Peyer's patch (tissue), 4 donors: ENCODE measurements around the gene ZNF765. TPM values are rescaled to one million over a fixed set of nuclear protein-coding genes. Genes with fewer than 3 reads are reported as not detected.
"Not testable (repeated sequence)": the region's sequence is repeated elsewhere in the genome, so short reads cannot be mapped to it uniquely, and the experiment has no call there.

Source experiments
- DNase-seq, 3 donors: peaks; one replicate each; pipeline ENCODE4 v3.0.0-alpha.2; 2017 to 2019
- H3K27ac ChIP-seq, 4 donors: fragments of 200-600 bp; sonication (generic); one replicate each; pipeline ENCODE4 v1.5.1; 2016 to 2019
- H3K27me3 ChIP-seq, 2 donors: fragments of 200-600 bp; sonication (generic); one replicate each; pipeline ENCODE4 v1.5.1; 2019
- H3K36me3 ChIP-seq, 3 donors: fragments of 200-600 bp; sonication (generic); one replicate each; pipeline ENCODE4 v1.5.1; 2016 to 2019
- H3K4me1 ChIP-seq, 4 donors: fragments of 200-600 bp; sonication (generic); one replicate each; pipeline ENCODE4 v1.5.1; 2016 to 2019
- H3K4me3 ChIP-seq, 4 donors: fragments of 200-600 bp; sonication (generic); 1 replicate in 3 of 4; 2 replicates in 1 of 4; pipeline ENCODE4 v1.5.1; 2016 to 2019; ENCODE audit warnings: mild to moderate bottlenecking in 1 of 4
- H3K9me3 ChIP-seq, 4 donors: fragments of 200-600 bp; sonication (generic); one replicate each; pipeline ENCODE4 v1.5.1; 2016 to 2019; ENCODE audit warnings: mild to moderate bottlenecking in 1 of 4
- POLR2A ChIP-seq, 2 donors: fragments of 450-650 bp; IDR thresholded peaks; one replicate each; pipeline ENCODE4 v1.5.1; 2017; ENCODE audit warnings: antibody characterized with exemption in 2 of 2, mild to moderate bottlenecking in 2 of 2, moderate library complexity in 2 of 2
- total RNA-seq, 4 donors: library from RNA; depleted of rRNA; stranded (reverse); fragments of >200 nt; gene quantifications; one replicate each; pipeline ENCODE4 v1.1.0, GENCODE V29; 2016
- TF ChIP-seq, protein P1 (sequence below), 6 experiments: fragments of 450-650 bp in 4 of 6; fragments of 200-600 bp in 2 of 6; sonication (generic) in 1 of 6; IDR thresholded peaks; one replicate each; pipeline ENCODE4 v1.5.1; 2017 to 2019; ENCODE audit warnings: antibody characterized with exemption in 6 of 6, mild to moderate bottlenecking in 3 of 6, moderate library complexity in 1 of 6

The ZNF765 gene
- 10 to 100 TPM in 2 of 4 donors, 1 to 10 TPM in 2; 7.5 to 17.1 (median 12.0) TPM for total RNA-seq

DNA sequence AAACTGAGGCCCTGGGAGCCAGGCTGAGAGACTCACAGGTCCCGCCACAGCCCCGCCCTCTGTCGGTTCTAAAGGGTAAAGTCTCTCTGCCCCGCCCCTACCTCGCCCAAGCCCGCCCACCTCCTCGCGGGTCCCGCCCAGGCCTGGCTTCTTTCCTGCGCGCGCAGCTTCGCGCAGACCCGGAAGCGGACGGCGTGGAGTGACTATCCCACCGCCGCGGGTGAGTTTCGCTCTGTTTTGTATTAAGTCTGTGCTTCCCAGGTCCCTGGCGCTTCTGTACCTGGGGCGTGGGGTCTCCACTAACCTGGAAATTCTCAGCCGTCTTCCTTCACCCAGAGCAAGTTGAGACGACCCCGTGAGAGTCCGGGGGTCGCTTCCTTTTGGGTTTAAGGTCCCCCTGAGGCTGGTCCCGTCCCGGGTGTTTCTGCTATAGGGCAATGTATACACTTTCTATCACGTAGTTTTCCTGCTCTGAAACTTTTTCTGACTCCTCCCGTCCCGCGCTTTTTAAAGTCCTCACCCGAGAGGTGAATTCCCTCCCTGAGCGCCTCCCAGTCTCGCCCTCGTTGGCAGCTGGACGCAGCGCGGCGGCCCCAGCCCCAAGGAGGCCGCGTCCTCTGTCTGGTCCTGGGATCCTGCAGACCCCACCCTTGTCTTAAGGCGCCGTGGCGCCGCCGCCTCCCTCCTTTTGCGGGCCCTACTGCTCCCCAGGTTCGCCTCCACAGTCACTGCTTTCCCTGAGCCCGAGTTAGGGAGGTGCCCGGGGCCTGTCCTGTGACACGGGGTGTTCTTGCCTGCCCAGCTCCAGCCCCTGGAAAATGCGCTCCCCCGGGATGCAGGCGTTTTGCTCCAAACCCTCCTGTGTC, at the start of gene ZNF765:
Gene ZNF765, plus strand, starts transcription at position 176 of the 866 bp plus-strand sequence. CDS start 2,867 bp downstream, outside the sequence.
- Histone ChIP-seq H3K27ac (peak within 1 kb of the TSS; percentile 71 to 80 (median 76)), H3K9me3 (peaks cover 0 to 9% (median under 1%) of the 10 kb centered on the region in 4 donors), H3K36me3 (peaks cover 0 to 21% (median 0%) of the 10 kb centered on the region in 3 donors), H3K27me3 (no peaks in the 10 kb centered on the region), H3K4me3 (peak within 1 kb of the TSS; percentile 64 to 79 (median 68)), H3K4me1 (peaks cover 0 to 19% (median 2%) of the 10 kb centered on the region in 4 donors)
- TF ChIP-seq, protein P1, sequence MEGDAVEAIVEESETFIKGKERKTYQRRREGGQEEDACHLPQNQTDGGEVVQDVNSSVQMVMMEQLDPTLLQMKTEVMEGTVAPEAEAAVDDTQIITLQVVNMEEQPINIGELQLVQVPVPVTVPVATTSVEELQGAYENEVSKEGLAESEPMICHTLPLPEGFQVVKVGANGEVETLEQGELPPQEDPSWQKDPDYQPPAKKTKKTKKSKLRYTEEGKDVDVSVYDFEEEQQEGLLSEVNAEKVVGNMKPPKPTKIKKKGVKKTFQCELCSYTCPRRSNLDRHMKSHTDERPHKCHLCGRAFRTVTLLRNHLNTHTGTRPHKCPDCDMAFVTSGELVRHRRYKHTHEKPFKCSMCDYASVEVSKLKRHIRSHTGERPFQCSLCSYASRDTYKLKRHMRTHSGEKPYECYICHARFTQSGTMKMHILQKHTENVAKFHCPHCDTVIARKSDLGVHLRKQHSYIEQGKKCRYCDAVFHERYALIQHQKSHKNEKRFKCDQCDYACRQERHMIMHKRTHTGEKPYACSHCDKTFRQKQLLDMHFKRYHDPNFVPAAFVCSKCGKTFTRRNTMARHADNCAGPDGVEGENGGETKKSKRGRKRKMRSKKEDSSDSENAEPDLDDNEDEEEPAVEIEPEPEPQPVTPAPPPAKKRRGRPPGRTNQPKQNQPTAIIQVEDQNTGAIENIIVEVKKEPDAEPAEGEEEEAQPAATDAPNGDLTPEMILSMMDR (IDR thresholded peaks at IDR 0.05), result peak; percentile 36 to 60 (median 47)
- TF ChIP-seq POLR2A (IDR thresholded peaks at IDR 0.05), result peak; percentile 60 to 79
- peak; percentile 97 for DNase-seq

DNA sequence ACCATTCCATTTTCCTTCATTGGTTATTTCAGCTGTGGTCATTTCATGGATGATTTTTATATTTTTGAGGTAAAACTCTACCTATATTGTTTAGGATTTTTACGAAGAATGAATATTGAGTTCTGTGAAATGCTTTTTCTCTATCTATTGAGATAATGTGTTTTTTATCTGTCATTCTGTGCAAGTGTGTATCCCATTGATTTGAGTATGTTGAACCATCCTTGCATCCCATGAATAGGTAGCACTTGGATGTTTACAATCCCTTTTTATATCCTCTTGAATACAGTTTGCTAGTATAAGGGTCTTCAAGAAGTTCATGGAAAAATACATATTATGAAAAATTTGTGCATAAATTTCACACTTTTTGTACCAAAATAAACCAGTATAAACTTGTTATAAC, 39.2 kb upstream of the ZNF765 start:
- peaks cover 0 to 23% (median 6%) of the 10 kb centered on the region in 3 donors for H3K36me3 ChIP-seq
- no peaks in the 10 kb centered on the region for H3K4me1 ChIP-seq
- no peak for TF ChIP-seq POLR2A (IDR thresholded peaks at IDR 0.05)
- TF ChIP-seq, protein P1 (IDR thresholded peaks at IDR 0.05), result no peak
- no peak for DNase-seq
- H3K27me3 ChIP-seq, result no peaks in the 10 kb centered on the region
- H3K9me3 ChIP-seq, result peaks cover 0 to 77% (median 25%) of the 10 kb centered on the region in 4 donors
- H3K27ac ChIP-seq, result no peak overlapping the region
- no peak overlapping the region for H3K4me3 ChIP-seq

DNA sequence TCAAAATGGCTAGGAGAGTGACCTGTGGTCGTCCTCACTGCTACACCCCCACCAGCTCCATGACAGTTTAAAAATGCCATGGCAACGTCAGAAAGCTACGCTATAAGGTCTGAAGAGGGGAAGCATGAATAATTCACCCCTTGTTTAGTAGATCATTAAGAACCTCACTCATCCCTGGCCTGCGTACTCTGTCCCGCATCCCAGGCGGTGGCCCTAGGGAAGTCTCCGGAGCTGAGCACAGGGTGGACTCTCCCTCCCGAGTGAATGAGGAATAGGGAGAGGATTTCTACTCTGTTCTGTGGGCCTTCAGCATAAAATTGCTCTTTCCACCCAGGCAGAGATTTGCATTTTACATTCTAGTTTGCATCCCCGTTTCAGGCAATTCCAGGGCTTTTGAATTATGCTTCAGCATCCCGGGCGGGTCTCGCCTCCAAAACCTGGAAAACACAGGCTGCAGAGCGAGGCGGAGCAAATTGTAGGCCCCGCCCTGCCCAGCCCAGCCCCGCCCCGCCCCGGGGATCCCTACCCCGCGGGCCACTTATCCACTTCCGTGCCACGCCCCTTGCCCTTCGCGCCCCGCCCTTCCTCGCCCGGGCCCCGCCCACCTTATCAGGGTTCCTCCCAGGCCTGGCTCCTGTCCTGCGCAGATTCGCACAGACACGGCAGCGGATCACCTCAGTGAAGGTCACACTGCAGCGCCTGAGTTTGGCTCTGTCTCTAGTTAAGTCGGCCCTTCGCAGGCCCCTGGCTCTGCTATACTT, 36.9 kb upstream of the ZNF765 start:
- Histone ChIP-seq H3K36me3 (peaks cover 0 to under 1% (median 0%) of the 10 kb centered on the region in 3 donors), H3K27me3 (no peaks in the 10 kb centered on the region), H3K27ac (no peak overlapping the region), H3K4me3 (no peak overlapping the region), H3K4me1 (no peaks in the 10 kb centered on the region), H3K9me3 (peaks cover 0 to 55% (median 11%) of the 10 kb centered on the region in 4 donors)
- no peak for DNase-seq
- TF ChIP-seq POLR2A (IDR thresholded peaks at IDR 0.05), result no peak
- TF ChIP-seq, protein P1 (IDR thresholded peaks at IDR 0.05), result no peak

DNA sequence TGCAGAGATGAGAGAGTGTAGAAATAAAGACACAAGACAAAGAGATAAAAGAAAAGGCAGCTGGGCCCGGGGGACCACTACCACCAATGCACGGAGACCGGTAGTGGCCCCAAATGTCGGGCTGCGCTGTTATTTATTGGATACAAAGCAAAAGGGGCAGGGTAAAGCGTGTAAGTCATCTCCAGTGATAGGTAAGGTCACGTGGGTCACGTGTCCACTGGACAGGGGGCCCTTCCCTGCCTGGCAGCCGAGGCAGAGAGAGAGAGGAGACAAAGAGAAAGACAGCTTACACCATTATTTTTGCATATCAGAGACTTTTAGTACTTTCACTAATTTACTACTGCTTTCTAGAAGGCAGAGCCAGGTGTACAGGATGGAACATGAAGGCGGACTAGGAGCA, 34.9 kb upstream of the ZNF765 start:
- peaks cover 0 to 35% (median 4%) of the 10 kb centered on the region in 4 donors for H3K9me3 ChIP-seq
- H3K4me1 ChIP-seq, H3K27me3 ChIP-seq, H3K36me3 ChIP-seq, H3K27ac ChIP-seq, H3K4me3 ChIP-seq, DNase-seq: not testable (repeated sequence)

DNA sequence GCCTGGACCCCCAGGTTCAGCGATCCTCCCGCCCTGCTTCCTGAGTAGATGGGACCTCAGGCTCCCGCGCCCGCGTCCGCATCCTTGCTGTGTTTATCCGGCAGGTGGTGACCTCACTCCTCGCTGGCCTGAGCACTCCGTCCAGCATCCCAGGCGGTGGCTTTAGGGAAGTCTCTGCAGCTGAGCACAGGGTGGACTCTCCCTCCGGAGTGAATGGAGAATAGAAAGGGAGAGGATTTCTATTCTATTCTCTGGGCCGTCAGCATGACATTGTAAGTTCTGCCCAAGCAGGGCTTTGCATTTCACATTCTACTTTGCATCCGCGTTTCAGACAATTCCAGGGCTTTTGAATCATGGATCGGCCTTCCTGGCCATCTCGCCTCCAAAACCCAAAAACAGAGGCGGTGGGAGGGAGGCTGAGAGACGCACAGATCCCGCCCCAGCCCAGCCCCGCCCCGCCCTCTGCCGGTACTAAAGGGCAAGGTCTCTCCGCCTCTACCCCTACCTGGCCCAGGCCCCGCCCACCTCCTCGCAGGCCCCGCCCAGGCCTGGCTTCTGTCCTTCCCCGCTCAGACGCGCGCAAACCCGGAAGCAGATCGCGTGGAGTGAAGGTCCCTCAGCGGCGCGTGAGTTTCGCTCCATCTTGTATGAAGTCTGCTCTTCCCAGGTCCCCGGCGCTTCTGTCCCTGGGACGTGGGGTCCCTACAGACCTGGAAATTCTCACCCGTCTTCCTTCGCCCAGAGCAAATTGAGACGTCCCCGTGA, 29.6 kb upstream of the ZNF765 start, which contains the start of gene ZNF525:
Gene ZNF525, plus strand, starts transcription at position 572 of the 765 bp plus-strand sequence. CDS start 6,577 bp downstream, outside the sequence.
- TF ChIP-seq, protein P1 (IDR thresholded peaks at IDR 0.05), result peak in 3 of 6 experiments; percentile 2 to 51 (median 49)
- peak; percentile 42 to 49 for TF ChIP-seq POLR2A (IDR thresholded peaks at IDR 0.05)
- H3K27me3 ChIP-seq, result no peaks in the 10 kb centered on the region
- no peaks in the 10 kb centered on the region for H3K4me1 ChIP-seq
- no peaks in the 10 kb centered on the region for H3K9me3 ChIP-seq
- H3K27ac ChIP-seq, result peak within 1 kb of the TSS; percentile 65 to 82 (median 70)
- no peaks in the 10 kb centered on the region for H3K36me3 ChIP-seq
- peak; percentile 96 to 98 (median 98) for DNase-seq
- peak within 1 kb of the TSS; percentile 57 to 81 (median 76) for H3K4me3 ChIP-seq
